ENCODE measurements around the gene PHF23.

- TF ChIP-seq, protein P1, sequence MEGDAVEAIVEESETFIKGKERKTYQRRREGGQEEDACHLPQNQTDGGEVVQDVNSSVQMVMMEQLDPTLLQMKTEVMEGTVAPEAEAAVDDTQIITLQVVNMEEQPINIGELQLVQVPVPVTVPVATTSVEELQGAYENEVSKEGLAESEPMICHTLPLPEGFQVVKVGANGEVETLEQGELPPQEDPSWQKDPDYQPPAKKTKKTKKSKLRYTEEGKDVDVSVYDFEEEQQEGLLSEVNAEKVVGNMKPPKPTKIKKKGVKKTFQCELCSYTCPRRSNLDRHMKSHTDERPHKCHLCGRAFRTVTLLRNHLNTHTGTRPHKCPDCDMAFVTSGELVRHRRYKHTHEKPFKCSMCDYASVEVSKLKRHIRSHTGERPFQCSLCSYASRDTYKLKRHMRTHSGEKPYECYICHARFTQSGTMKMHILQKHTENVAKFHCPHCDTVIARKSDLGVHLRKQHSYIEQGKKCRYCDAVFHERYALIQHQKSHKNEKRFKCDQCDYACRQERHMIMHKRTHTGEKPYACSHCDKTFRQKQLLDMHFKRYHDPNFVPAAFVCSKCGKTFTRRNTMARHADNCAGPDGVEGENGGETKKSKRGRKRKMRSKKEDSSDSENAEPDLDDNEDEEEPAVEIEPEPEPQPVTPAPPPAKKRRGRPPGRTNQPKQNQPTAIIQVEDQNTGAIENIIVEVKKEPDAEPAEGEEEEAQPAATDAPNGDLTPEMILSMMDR (IDR thresholded peaks at IDR 0.05): no peak
- TF ChIP-seq POLR2A (IDR thresholded peaks at IDR 0.05) (no peak), EP300 (IDR thresholded peaks at IDR 0.05) (no peak)
These were observed 5.6 kb downstream of the PHF23 start for GRCh38 chr17:7233701-7234082.

Measured in ovary (tissue), 3 donors.